ENCODE measurements around the gene CREB5. TPM values are rescaled to one million over a fixed set of nuclear protein-coding genes. Genes with fewer than 3 reads are reported as not detected.
"Not testable (repeated sequence)": the region's sequence is repeated elsewhere in the genome, so short reads cannot be mapped to it uniquely, and the experiment has no call there.

Gene CREB5
- polyA plus RNA-seq, 3 donors = 1.3 to 33.2 (median 26.7) TPM

DNA sequence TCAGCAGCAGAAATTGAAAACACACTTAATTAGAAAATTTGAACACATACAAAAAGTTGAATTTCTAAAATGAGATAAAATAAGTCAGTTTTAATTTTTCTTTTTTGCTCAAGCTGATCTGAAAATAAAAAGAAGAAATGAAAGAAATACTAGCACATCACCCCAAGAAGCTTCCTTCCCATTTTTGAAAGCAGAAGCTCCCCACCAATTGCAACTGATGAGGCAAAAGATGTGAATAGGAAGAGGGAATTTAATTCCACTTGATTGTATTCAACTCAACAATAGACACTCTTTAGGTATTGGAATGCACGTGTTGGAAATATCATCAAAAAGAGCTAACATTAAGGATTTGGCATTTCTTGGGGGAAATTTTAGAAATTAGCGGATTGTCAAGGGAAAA is 370.0 kb downstream of the CREB5 start:
- WGBS, 3 donors = 82 to 91% (median 84%) methylated on average over 2 of the region's 2 CpGs
- no peak overlapping the region for H3K27ac ChIP-seq (ENCODE audit: low read depth, low read length)

GRCh38 chr7:28784171-28784902 is 372.0 kb downstream of the CREB5 start:
- H3K27ac ChIP-seq (ENCODE audit: low read depth, low read length) = no peak overlapping the region
- WGBS, 3 donors = 51 to 66% (median 60%) methylated on average over 13 of the region's 13 CpGs

GRCh38 chr7:28785041-28785995 is 373.0 kb downstream of the CREB5 start:
- 87 to 90% (median 88%) methylated on average over 14 of the region's 14 CpGs for WGBS, 3 donors
- no peak overlapping the region for H3K27ac ChIP-seq (ENCODE audit: low read depth, low read length)

DNA sequence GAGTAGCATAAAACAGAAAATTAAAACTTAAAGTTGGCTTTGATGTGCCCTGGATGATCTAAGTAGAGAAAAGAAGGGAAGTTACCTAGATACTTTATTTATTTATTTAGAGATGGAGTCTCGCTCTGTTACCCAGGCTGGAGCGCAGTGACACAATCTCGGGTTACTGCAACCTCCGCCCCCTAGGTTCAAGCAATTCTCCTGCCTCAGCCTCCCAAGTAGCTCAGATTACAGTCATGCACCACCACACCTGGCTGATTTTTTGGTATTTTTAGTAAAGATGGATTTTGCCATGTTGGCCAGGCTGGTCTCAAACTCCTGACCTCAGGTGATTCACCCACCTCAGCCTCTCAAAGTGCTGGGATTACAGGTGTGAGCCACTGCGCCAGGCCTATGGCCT is 373.8 kb downstream of the CREB5 start:
- WGBS, 3 donors = 96 to 98% (median 97%) methylated on average over 5 of the region's 5 CpGs
- H3K27ac ChIP-seq (ENCODE audit: low read depth, low read length) = not testable (repeated sequence)

- H3K27ac ChIP-seq (ENCODE audit: low read depth, low read length) = no peak overlapping the region
Observed at GRCh38 chr7:28787106-28787505, 374.8 kb downstream of the CREB5 start.

GRCh38 chr7:28790467-28790866 is 378.1 kb downstream of the CREB5 start:
- H3K27ac ChIP-seq (ENCODE audit: low read depth, low read length) = no peak overlapping the region
- WGBS, 3 donors = 84 to 90% (median 88%) methylated on average over 4 of the region's 4 CpGs

- H3K27ac ChIP-seq (ENCODE audit: low read depth, low read length) = no peak overlapping the region
- WGBS, 3 donors = 71 to 87% (median 79%) methylated on average over 2 of the region's 2 CpGs
Observed at GRCh38 chr7:28792858-28793257, 380.5 kb downstream of the CREB5 start.

DNA sequence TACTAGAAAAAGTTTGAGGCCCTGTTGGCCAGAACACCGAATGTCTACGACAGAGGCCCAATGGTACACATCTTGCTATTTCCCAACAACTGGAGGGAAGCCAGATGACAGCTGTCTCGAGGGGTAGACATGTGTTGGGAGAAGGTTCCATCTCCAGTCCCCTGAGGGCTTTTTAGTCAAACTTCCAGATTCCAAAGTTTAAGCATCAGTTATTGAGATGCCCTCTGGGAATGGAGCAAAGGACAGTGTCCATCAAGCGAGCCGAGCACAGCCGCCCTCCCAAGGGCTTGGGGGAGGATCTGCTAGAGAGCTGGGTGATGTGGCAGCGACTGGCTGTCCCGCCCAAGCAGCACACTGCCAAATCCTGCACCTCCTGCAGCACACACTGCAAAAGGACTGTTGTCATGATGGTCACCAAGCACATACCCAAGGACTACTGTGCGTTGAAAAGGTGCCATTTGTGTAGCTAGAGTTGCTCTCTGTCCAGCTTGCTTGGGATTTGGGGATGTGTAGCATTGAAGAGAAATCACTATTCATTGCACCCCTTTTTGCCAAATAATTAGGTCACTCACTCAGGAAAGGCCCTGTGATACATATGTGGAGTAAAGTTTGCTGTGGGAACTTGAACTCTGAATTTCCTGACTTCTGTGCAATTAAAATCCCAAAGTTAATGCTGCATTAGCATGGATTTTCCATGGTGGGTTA is 381.2 kb downstream of the CREB5 start:
- WGBS, 3 donors = 58 to 89% (median 70%) methylated on average over 9 of the region's 9 CpGs
- H3K27ac ChIP-seq (ENCODE audit: low read depth, low read length) = no peak overlapping the region

DNA sequence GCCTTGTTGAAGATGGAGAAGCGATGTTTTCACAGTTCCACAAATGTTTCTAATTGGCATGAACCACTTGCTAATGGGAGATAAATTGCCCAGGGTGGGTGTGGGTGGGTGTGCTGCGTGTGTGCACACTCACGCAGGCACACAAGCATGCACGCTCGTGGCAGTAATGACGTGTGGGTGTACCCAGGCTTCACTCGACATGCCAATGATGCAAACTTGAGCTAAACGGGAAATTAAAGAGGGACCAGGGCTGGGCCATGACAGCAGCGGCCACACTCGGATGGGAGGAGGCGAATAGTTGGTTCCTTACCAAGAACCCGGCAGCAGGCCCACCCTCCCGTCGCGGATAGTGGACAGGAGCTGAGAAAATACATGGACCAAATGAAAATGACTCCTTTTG is 386.0 kb downstream of the CREB5 start:
- 85 to 90% (median 86%) methylated on average over 15 of the region's 15 CpGs for WGBS, 3 donors

DNA sequence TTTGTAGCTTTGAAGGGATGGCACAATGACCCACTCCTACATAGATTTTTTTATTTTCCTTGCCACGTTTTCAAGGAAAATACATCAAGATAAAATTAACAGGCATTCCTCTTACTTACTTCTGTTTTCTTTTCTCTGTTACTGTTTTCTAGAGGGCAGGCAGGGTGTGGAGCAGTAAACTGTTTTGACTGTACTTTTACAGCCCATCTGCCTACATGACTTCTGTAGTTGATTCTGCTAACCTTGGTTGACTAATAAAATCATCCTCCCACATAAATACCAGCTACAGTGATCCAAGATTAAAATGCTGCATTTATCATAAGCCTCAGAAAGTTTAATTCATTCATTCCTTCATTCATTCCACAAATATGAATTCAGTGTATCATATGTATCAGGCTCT is 387.3 kb downstream of the CREB5 start:
- no peak overlapping the region for H3K27ac ChIP-seq (ENCODE audit: low read depth, low read length)
- 55 to 64% (median 56%) methylated on average over 1 of the region's 1 CpG for WGBS, 3 donors

More for the DNA sequence above, 386.0 kb downstream of the CREB5 start:
- no peak overlapping the region for H3K27ac ChIP-seq (ENCODE audit: low read depth, low read length)

GRCh38 chr7:28800150-28800549 is 387.8 kb downstream of the CREB5 start:
- 76 to 87% (median 78%) methylated on average over 7 of the region's 7 CpGs for WGBS, 3 donors
- H3K27ac ChIP-seq (ENCODE audit: low read depth, low read length) = no peak overlapping the region

DNA sequence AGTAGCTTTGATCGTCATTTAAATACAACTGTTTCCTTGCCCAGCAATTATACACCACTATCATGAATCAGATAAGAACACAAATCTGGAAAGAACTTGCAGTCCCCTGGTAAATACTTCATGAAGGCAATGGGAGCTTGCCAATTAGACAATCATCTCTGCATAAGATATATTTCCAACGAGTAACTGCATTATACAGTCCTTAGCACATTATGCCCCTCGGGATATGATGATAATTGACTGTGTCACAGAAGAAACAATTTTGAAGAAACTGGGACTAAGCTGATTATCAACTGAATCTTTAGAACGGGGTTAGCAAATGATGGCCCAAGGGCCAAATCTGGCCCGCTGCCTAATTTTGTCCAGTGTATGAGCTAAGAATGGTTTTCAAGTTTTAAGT is 390.1 kb downstream of the CREB5 start:
- no peak overlapping the region for H3K27ac ChIP-seq (ENCODE audit: low read depth, low read length)
- 67 to 74% (median 73%) methylated on average over 5 of the region's 5 CpGs for WGBS, 3 donors

DNA sequence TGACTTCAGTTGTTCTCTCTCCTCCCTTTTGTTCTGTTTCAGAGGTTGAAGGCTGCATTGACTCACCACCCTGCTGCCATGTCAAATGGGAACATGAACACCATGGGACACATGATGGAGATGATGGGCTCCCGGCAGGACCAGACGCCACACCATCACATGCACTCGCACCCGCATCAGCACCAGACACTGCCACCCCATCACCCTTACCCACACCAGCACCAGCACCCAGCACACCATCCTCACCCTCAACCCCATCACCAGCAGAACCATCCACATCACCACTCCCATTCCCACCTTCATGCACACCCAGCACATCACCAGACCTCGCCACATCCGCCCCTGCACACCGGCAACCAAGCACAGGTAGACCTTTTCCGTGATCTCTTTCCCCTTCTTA is 391.8 kb downstream of the CREB5 start:
- 94 to 96% (median 95%) methylated on average over 8 of the region's 8 CpGs for WGBS, 3 donors

GRCh38 chr7:28804990-28805389 is 392.7 kb downstream of the CREB5 start:
- H3K27ac ChIP-seq (ENCODE audit: low read depth, low read length) = no peak overlapping the region
- WGBS, 3 donors = 82 to 87% (median 83%) methylated on average over 4 of the region's 4 CpGs

More for the DNA sequence above, 391.8 kb downstream of the CREB5 start:
- H3K27ac ChIP-seq (ENCODE audit: low read depth, low read length) = no peak overlapping the region

DNA sequence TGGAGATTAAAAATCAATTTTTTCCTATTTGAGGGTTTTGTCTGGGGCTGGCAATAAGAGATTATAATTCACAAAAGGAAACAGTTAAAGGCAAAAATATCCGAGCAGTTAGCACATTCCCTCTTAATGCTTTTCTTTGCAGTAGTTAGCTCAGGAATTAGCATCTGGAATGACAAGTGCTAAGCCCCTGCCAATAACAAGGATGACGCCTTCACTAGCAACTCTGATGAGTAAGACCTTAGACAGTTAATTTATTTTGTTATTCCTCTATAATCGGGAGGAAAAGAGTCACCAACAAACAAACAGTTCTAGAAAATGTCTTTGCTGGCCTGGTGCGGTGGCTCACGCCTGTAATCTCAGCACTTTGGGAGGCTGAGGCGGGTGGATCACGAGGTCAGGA is 394.5 kb downstream of the CREB5 start:
- 88 to 89% (median 88%) methylated on average over 7 of the region's 7 CpGs for WGBS, 3 donors
- no peak overlapping the region for H3K27ac ChIP-seq (ENCODE audit: low read depth, low read length)

DNA sequence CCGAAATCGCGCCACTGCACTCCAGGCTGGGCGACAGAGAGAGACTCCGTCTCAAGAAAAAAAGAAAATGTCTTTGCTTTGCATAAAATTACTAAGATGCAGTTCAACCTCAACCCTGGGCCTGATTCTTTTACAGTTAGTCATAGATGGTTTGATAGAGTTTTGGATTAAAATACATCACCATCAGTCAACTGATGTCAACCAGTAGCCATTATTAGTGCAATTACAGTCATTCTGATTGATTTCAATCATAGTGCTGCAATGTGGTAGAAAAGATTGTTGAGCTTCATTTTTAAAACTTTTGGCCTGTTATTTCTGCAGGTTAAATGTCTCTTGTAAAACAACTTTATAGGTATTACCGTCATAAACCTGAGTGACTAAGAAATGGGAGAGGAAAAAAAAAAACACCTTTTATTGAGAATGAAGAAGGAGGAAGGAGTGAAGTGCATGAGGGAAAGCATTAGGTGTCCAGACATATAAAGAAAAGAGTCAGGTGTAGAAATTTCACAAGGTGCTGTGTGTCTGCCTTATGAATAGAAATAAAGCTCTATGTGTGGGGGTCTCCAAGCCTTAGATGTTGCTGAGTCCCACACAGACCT is 395.2 kb downstream of the CREB5 start:
- WGBS, 3 donors = 98 to 99% (median 99%) methylated on average over 6 of the region's 6 CpGs
- no peak overlapping the region for H3K27ac ChIP-seq (ENCODE audit: low read depth, low read length)

DNA sequence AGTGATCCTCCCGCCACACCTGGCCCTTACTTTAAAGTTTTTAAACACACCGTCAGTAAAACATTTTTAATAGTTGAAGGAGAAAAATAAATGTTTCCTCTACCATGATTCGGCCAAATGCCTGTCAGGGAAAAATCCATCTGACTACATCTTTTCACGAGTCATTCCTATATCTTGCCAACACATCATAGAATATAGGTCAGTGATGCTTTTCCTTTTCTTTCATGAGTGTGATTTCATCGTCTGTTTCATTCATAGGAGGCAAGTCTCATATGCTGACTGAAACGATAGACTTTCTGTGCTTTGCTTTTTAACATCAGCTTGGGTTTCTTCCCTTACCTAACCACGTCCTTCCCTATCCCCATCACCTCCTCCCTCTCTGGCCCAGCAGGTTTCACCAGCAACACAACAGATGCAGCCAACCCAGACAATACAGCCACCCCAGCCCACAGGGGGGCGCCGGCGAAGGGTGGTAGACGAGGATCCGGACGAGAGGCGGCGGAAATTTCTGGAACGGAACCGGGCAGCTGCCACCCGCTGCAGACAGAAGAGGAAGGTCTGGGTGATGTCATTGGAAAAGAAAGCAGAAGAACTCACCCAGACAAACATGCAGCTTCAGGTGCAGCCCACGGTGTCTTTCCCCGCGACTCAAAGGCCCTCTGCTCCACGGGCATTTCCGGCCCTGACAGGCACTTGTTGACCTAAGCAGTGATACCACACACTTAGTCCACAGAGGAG is 396.6 kb downstream of the CREB5 start:
- no peak overlapping the region for H3K27ac ChIP-seq (ENCODE audit: low read depth, low read length)
- 78 to 86% (median 85%) methylated on average over 23 of the region's 23 CpGs for WGBS, 3 donors

DNA sequence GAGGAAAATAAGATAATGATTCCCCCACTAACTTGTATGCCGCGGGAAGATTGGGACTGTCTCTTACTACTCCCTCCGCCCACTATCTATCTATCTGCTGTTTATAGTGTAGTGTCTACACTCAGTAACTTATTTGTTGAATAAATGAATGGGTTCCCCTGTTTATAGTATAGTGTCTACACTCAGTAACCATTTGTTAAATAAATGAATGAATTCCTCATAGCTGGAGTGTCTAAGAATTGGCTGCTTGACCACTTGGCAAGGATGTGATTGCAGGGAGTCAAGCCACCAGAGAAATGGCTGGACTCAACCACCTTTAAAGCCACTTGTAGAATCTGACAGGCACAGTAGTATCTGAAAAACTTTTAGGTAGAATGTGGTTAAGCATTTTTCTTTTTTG is 398.7 kb downstream of the CREB5 start:
- 91 to 93% (median 92%) methylated on average over 3 of the region's 3 CpGs for WGBS, 3 donors
- H3K27ac ChIP-seq (ENCODE audit: low read depth, low read length) = no peak overlapping the region
